OCI-LY3 (cell line): ENCODE results near the gene ARL6IP5.

Experiments
- CTCF ChIP-seq: fragments of 200-600, 300-600 bp; sonication (generic); IDR thresholded peaks from 2 replicates; pipeline ENCODE4 v1.5.1; 2014; ENCODE audit warnings: antibody characterized with exemption, low read length, low read depth
- EZH2phosphoT487 ChIP-seq: fragments of 200-600 bp; shearing (Covaris generic); IDR thresholded peaks from 2 replicates; pipeline ENCODE4 v1.6.1; 2018; ENCODE audit warnings: antibody characterized with exemption, mixed run types, low read depth

DNA sequence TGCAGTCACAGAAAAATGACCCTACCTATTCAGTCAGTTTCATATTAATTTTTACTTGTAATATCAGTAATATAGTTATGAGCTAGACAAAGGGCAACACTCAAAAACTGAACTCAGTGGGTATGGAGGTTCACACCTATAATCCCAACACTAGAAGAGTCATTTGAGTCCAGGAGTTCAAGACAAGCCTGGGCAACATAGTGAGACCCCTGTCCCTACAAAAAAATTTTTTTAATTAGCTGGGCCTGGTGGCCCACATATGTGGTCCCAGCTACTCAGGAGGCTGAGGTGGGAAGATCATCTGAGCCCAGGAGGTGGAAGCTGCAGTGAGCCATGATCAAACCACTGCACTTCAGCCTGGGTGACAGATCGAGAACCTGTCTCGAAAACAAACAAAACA, 35.7 kb upstream of the ARL6IP5 start:
- no peak for TF ChIP-seq EZH2phosphoT487
- no peak for TF ChIP-seq CTCF
